GM21367 (cell line): ENCODE data around the gene DCTD.

Experiments used
- ATAC-seq: cut with Tn5 transposase; IDR thresholded peaks from one replicate; pipeline ENCODE4 v1.9.1; 2021; ENCODE audit not compliant: unreplicated experiment

DCTD gene

DNA sequence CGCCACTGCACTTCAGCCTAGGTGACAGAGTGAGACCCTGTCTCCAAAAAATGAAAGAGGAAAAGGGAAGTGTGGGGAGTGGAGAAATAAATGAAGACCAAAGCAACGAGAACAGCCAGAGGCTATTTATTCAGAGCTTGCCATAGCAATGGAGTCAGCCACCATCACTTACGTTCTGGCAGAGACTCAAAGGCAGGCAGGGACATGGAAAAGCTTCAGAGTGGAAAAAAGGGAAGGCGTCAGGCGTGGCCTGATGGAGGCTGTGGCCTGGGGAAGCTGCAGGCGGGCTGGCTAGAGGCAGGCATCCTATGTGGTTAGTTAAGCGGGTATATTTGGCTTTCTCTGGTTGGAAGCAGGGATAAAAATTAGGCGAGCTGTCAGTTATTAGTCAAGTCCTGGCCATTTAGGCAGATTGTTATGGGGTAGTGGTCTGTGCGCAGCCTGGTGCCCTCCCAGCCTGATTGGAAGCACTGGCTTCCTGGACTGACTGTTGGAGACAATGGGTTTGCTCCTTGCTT lies 73.3 kb downstream of the DCTD start:
- ATAC-seq, result no peak

DNA sequence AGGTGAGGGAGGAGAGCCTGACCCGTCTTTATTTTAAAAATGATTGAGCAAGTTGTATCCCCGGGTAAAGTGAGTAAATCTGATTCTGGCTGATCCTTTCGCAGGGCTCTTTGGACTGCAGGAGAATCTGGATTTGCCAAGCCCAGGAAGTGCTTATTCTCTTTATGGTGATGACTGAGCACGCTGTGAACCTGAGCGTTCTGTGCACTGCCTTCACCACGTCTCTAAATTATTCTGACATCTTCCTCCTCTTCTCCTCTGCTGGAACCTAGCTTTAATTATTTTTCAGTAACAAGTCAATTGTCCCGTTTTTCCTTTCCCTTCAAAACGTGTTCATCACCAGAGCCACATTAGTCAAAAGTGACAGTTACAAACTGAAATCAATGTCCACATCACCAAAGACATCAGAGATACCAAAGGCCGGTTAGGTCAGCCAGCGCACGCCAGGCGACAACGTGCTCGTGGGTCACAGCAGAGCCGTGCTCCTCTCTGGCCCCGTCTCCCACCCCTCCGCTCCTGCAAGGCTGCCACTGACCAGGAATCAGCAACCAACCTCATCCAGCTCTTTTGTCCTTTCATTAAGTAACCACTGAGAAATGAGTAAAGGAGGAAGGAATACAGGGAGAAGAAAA lies 74.3 kb downstream of the DCTD start:
- ATAC-seq, result no peak

DNA sequence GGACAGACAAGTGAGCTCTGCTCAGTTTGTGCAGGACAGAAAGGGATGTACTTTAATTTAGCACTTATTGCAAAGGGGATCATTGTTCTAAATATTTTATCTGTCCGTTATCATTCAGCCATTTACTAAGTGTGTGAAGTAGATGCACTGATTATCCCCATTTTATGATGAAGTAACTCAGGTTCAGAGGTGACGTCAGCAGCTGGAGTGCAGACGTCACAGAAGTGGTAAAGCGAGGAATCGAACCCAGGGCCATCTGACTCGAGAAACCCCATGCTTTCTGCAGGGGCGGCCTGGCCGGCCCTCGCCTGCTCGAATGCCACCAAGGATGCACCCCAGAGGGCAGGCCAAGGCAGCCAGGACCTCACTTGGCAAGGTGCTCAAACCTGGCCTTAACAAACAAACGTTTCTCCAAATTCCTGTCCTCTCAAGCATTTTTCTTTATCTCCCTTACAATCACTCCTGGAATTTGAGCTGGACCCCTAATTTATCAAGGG lies 75.0 kb downstream of the DCTD start:
- ATAC-seq, result no peak

DNA sequence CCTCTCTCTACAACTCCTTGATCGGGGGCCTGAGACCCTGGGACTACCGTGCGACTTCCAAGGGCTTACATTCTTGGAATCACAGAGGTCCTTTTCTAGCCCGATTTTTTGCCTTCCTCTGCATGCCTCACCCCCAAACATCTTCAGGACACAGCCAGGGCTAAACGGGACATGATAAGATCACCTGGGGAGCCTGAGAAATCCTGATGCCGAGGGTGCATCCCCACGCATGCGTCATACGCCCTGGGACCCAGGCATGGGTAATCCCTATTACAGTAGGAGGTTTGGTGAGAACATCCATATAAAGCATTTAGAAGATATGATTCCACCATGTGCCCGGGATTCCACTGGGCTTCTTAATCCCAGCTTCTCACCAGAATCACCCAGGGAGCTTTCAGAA lies 77.1 kb downstream of the DCTD start:
- no peak for ATAC-seq
